ENCODE data around the gene CA5A. TPM values are rescaled to one million over a fixed set of nuclear protein-coding genes. Genes with fewer than 3 reads are reported as not detected.

CA5A gene
- total and polyA plus RNA-seq, 2 of the 13 experiments (the other 11 are each of a cell fraction or from before 2014, with no cell fraction given) = 66.8 to 106 TPM

DNA sequence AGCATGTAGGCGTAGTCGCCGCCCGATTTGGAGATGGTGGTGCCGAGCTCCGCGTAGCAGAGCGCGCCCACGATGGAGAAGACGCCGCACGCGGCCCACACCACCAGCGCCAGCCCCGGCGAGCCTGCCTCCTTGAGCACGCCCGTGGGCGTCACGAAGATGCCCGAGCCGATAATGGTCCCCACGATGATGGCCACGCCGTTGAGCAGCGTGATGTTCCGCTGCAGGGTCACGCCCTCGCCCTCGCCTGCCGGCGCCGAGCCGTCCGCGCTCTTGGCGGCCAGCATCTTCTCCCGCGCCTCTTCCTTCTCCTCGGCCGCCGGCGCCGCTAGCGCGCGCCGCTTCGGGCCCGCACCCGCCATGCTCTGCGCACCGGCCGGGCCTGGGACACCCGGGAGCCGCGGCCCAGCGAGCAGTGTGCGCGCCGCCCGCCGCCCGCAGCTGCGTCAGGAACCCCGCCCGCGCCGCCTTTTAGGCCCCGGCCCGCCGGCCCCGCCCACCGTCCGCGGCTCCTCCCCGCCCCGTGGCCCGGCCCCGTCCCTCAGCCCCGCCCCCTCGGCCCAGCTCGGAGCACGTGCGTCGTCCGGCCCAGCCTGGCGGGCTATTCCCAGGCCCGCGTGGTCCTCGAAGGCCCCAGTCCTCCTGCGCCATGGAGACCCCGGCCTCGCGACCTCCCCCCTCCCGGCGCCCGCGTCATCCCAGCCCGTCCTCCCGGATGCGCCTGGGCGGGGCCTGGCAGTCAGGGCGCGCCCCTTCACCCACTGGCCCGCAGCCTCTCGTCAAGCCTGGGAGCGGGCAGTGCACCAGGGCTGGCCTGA lies 67.1 kb downstream of the CA5A start, which contains the start of gene SLC7A5 (continued):
- TF ChIP-seq, protein P1, sequence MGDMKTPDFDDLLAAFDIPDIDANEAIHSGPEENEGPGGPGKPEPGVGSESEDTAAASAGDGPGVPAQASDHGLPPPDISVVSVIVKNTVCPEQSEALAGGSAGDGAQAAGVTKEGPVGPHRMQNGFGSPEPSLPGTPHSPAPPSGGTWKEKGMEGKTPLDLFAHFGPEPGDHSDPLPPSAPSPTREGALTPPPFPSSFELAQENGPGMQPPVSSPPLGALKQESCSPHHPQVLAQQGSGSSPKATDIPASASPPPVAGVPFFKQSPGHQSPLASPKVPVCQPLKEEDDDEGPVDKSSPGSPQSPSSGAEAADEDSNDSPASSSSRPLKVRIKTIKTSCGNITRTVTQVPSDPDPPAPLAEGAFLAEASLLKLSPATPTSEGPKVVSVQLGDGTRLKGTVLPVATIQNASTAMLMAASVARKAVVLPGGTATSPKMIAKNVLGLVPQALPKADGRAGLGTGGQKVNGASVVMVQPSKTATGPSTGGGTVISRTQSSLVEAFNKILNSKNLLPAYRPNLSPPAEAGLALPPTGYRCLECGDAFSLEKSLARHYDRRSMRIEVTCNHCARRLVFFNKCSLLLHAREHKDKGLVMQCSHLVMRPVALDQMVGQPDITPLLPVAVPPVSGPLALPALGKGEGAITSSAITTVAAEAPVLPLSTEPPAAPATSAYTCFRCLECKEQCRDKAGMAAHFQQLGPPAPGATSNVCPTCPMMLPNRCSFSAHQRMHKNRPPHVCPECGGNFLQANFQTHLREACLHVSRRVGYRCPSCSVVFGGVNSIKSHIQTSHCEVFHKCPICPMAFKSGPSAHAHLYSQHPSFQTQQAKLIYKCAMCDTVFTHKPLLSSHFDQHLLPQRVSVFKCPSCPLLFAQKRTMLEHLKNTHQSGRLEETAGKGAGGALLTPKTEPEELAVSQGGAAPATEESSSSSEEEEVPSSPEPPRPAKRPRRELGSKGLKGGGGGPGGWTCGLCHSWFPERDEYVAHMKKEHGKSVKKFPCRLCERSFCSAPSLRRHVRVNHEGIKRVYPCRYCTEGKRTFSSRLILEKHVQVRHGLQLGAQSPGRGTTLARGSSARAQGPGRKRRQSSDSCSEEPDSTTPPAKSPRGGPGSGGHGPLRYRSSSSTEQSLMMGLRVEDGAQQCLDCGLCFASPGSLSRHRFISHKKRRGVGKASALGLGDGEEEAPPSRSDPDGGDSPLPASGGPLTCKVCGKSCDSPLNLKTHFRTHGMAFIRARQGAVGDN (CRISPR knock-in tag; IDR thresholded peaks at IDR 0.05) = peak; percentile 88
- TF ChIP-seq ZNF782 (CRISPR knock-in tag; IDR thresholded peaks at IDR 0.05; ENCODE audit: borderline replicate concordance) (peak; percentile 87; the same call in 1 of the 2 replicates), HIC2 (CRISPR knock-in tag; IDR thresholded peaks at IDR 0.05; ENCODE audit: low read depth) (peak; percentile 52; the same call in 1 of the 2 replicates), ZSCAN25 (CRISPR knock-in tag; IDR thresholded peaks at IDR 0.05) (peak; percentile 48; the same call in 1 of the 2 replicates), HOXD1 (CRISPR knock-in tag; IDR thresholded peaks at IDR 0.05) (0 out of 2 replicates have a peak, but pooled peaks have one; percentile 22), KLF15 (CRISPR knock-in tag; IDR thresholded peaks at IDR 0.05; ENCODE audit: borderline replicate concordance) (peak; percentile 80; the same call in 1 of the 2 replicates), NFKBIZ (CRISPR knock-in tag; IDR thresholded peaks at IDR 0.05) (peak; percentile 57), ZNF446 (CRISPR knock-in tag; IDR thresholded peaks at IDR 0.05) (0 out of 2 replicates have a peak, but pooled peaks have one; percentile 25), MYC (CRISPR knock-in tag; IDR thresholded peaks at IDR 0.05; ENCODE audit: borderline replicate concordance) (peak; percentile 91), TSC22D2 (CRISPR knock-in tag; IDR thresholded peaks at IDR 0.05; ENCODE audit: borderline replicate concordance) (peak; percentile 92), MED8 (CRISPR knock-in tag; IDR thresholded peaks at IDR 0.05; ENCODE audit: insufficient replicate concordance) (peak; percentile 79), ZNF30 (CRISPR knock-in tag; IDR thresholded peaks at IDR 0.05) (peak; percentile 96; the same call in 1 of the 2 replicates), ZNF879 (CRISPR knock-in tag; IDR thresholded peaks at IDR 0.05) (peak; percentile 96)
- TF ChIP-seq, protein P2, sequence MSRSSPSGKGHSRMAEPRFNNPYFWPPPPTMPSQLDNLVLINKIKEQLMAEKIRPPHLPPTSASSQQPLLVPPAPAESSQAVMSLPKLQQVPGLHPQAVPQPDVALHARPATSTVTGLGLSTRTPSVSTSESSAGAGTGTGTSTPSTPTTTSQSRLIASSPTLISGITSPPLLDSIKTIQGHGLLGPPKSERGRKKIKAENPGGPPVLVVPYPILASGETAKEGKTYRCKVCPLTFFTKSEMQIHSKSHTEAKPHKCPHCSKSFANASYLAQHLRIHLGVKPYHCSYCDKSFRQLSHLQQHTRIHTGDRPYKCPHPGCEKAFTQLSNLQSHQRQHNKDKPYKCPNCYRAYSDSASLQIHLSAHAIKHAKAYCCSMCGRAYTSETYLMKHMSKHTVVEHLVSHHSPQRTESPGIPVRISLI (CRISPR knock-in tag; IDR thresholded peaks at IDR 0.05; ENCODE audit: borderline replicate concordance) = peak; percentile 6; the same call in 1 of the 2 replicates
- TF ChIP-seq, protein P3, sequence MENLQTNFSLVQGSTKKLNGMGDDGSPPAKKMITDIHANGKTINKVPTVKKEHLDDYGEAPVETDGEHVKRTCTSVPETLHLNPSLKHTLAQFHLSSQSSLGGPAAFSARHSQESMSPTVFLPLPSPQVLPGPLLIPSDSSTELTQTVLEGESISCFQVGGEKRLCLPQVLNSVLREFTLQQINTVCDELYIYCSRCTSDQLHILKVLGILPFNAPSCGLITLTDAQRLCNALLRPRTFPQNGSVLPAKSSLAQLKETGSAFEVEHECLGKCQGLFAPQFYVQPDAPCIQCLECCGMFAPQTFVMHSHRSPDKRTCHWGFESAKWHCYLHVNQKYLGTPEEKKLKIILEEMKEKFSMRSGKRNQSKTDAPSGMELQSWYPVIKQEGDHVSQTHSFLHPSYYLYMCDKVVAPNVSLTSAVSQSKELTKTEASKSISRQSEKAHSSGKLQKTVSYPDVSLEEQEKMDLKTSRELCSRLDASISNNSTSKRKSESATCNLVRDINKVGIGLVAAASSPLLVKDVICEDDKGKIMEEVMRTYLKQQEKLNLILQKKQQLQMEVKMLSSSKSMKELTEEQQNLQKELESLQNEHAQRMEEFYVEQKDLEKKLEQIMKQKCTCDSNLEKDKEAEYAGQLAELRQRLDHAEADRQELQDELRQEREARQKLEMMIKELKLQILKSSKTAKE (CRISPR knock-in tag; IDR thresholded peaks at IDR 0.05; ENCODE audit: borderline replicate concordance) = 0 out of 2 replicates have a peak, but pooled peaks have one; percentile 36
- TF ChIP-seq, protein P4, sequence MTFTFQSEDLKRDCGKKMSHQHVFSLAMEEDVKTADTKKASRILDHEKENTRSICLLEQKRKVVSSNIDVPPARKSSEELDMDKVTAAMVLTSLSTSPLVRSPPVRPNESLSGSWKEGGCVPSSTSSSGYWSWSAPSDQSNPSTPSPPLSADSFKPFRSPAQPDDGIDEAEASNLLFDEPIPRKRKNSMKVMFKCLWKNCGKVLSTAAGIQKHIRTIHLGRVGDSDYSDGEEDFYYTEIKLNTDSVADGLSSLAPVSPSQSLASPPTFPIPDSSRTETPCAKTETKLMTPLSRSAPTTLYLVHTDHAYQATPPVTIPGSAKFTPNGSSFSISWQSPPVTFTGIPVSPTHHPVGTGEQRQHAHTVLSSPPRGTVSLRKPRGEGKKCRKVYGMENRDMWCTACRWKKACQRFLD (CRISPR knock-in tag; IDR thresholded peaks at IDR 0.05; ENCODE audit: borderline replicate concordance) = peak; percentile 75; the same call in 1 of the 2 replicates
